ENCODE results near the gene EGFL8. TPM values are rescaled to one million over a fixed set of nuclear protein-coding genes. Genes with fewer than 3 reads are reported as not detected.

Gene EGFL8
- total and polyA plus RNA-seq, 9 of the 15 experiments (the other 6 are each of a cell fraction or from before 2014, with no cell fraction given) = 2.2 to 47.4 (median 14.2) TPM

DNA sequence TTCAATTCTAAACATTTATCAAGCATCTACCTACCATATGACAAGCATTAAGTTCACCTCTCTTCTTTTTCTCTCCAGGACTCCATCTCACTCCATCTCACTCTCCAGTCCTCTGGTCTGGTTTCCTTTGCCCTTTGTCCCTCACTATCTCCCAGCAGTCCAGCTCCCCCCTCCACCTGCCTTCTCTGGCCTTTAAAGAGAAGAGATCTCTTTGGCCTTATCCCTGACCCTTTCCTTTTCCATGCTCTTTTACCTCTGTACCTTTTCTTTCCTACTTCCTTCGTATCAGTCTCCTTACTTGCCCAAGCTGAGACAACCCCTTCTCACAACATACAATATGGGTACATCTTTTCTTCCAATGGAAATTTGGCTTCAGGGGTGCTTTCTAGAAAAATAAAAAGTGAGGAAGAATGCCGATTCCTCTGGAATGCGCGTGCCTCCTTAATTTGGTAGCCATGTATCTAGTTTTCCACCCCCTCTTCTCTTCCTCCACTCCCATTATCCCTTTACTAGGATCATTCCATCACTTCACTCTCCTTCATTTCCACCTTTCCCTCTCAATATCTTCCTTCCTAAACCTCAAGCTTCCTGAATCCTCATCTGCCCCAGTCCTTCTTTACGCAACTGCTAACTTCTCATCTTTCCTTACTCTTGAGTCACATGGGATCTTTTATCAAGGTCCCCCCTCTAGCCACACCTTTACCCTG, 12.2 kb downstream of the EGFL8 start (continued):
- TF ChIP-seq, protein P1, sequence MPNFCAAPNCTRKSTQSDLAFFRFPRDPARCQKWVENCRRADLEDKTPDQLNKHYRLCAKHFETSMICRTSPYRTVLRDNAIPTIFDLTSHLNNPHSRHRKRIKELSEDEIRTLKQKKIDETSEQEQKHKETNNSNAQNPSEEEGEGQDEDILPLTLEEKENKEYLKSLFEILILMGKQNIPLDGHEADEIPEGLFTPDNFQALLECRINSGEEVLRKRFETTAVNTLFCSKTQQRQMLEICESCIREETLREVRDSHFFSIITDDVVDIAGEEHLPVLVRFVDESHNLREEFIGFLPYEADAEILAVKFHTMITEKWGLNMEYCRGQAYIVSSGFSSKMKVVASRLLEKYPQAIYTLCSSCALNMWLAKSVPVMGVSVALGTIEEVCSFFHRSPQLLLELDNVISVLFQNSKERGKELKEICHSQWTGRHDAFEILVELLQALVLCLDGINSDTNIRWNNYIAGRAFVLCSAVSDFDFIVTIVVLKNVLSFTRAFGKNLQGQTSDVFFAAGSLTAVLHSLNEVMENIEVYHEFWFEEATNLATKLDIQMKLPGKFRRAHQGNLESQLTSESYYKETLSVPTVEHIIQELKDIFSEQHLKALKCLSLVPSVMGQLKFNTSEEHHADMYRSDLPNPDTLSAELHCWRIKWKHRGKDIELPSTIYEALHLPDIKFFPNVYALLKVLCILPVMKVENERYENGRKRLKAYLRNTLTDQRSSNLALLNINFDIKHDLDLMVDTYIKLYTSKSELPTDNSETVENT (CRISPR knock-in tag; IDR thresholded peaks at IDR 0.05) = no peak; the same call in 1 of the 2 replicates
- no peak for TF ChIP-seq ZNF282 (CRISPR knock-in tag; IDR thresholded peaks at IDR 0.05)
- TF ChIP-seq, protein P2, sequence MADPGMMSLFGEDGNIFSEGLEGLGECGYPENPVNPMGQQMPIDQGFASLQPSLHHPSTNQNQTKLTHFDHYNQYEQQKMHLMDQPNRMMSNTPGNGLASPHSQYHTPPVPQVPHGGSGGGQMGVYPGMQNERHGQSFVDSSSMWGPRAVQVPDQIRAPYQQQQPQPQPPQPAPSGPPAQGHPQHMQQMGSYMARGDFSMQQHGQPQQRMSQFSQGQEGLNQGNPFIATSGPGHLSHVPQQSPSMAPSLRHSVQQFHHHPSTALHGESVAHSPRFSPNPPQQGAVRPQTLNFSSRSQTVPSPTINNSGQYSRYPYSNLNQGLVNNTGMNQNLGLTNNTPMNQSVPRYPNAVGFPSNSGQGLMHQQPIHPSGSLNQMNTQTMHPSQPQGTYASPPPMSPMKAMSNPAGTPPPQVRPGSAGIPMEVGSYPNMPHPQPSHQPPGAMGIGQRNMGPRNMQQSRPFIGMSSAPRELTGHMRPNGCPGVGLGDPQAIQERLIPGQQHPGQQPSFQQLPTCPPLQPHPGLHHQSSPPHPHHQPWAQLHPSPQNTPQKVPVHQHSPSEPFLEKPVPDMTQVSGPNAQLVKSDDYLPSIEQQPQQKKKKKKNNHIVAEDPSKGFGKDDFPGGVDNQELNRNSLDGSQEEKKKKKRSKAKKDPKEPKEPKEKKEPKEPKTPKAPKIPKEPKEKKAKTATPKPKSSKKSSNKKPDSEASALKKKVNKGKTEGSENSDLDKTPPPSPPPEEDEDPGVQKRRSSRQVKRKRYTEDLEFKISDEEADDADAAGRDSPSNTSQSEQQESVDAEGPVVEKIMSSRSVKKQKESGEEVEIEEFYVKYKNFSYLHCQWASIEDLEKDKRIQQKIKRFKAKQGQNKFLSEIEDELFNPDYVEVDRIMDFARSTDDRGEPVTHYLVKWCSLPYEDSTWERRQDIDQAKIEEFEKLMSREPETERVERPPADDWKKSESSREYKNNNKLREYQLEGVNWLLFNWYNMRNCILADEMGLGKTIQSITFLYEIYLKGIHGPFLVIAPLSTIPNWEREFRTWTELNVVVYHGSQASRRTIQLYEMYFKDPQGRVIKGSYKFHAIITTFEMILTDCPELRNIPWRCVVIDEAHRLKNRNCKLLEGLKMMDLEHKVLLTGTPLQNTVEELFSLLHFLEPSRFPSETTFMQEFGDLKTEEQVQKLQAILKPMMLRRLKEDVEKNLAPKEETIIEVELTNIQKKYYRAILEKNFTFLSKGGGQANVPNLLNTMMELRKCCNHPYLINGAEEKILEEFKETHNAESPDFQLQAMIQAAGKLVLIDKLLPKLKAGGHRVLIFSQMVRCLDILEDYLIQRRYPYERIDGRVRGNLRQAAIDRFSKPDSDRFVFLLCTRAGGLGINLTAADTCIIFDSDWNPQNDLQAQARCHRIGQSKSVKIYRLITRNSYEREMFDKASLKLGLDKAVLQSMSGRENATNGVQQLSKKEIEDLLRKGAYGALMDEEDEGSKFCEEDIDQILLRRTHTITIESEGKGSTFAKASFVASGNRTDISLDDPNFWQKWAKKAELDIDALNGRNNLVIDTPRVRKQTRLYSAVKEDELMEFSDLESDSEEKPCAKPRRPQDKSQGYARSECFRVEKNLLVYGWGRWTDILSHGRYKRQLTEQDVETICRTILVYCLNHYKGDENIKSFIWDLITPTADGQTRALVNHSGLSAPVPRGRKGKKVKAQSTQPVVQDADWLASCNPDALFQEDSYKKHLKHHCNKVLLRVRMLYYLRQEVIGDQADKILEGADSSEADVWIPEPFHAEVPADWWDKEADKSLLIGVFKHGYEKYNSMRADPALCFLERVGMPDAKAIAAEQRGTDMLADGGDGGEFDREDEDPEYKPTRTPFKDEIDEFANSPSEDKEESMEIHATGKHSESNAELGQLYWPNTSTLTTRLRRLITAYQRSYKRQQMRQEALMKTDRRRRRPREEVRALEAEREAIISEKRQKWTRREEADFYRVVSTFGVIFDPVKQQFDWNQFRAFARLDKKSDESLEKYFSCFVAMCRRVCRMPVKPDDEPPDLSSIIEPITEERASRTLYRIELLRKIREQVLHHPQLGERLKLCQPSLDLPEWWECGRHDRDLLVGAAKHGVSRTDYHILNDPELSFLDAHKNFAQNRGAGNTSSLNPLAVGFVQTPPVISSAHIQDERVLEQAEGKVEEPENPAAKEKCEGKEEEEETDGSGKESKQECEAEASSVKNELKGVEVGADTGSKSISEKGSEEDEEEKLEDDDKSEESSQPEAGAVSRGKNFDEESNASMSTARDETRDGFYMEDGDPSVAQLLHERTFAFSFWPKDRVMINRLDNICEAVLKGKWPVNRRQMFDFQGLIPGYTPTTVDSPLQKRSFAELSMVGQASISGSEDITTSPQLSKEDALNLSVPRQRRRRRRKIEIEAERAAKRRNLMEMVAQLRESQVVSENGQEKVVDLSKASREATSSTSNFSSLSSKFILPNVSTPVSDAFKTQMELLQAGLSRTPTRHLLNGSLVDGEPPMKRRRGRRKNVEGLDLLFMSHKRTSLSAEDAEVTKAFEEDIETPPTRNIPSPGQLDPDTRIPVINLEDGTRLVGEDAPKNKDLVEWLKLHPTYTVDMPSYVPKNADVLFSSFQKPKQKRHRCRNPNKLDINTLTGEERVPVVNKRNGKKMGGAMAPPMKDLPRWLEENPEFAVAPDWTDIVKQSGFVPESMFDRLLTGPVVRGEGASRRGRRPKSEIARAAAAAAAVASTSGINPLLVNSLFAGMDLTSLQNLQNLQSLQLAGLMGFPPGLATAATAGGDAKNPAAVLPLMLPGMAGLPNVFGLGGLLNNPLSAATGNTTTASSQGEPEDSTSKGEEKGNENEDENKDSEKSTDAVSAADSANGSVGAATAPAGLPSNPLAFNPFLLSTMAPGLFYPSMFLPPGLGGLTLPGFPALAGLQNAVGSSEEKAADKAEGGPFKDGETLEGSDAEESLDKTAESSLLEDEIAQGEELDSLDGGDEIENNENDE (IDR thresholded peaks at IDR 0.05; ENCODE audit: low read depth, low read length) = no peak
- TF ChIP-seq, protein P3, sequence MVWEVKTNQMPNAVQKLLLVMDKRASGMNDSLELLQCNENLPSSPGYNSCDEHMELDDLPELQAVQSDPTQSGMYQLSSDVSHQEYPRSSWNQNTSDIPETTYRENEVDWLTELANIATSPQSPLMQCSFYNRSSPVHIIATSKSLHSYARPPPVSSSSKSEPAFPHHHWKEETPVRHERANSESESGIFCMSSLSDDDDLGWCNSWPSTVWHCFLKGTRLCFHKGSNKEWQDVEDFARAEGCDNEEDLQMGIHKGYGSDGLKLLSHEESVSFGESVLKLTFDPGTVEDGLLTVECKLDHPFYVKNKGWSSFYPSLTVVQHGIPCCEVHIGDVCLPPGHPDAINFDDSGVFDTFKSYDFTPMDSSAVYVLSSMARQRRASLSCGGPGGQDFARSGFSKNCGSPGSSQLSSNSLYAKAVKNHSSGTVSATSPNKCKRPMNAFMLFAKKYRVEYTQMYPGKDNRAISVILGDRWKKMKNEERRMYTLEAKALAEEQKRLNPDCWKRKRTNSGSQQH (CRISPR knock-in tag; IDR thresholded peaks at IDR 0.05) = peak; percentile 54; the same call in 1 of the 2 replicates
- 0 out of 4 replicates have a peak, but pooled peaks of 1 of the 2 experiments have one; percentile 14 for TF ChIP-seq ARNT (IDR thresholded peaks at IDR 0.05)
- TF ChIP-seq KLF6 (CRISPR knock-in tag; IDR thresholded peaks at IDR 0.05; ENCODE audit: borderline replicate concordance) = 0 out of 2 replicates have a peak, but pooled peaks have one; percentile 60
- 0 out of 2 replicates have a peak, but pooled peaks have one; percentile 6 for TF ChIP-seq ELF1 (tag; IDR thresholded peaks at IDR 0.05)
- TF ChIP-seq THRAP3 (IDR thresholded peaks at IDR 0.05; ENCODE audit: borderline replicate concordance) = peak; percentile 97
- 0 out of 2 replicates have a peak, but pooled peaks have one; percentile 7 for TF ChIP-seq SMARCA4 (IDR thresholded peaks at IDR 0.05)
- TF ChIP-seq ZNF197 (CRISPR knock-in tag; IDR thresholded peaks at IDR 0.05; ENCODE audit: low read depth) = no peak; the same call in 1 of the 2 replicates
- 0 out of 2 replicates have a peak, but pooled peaks have one; percentile 34 for TF ChIP-seq ZBTB1 (CRISPR knock-in tag; IDR thresholded peaks at IDR 0.05; ENCODE audit: borderline replicate concordance, low read depth)
- TF ChIP-seq TAF9B (IDR thresholded peaks at IDR 0.05; ENCODE audit: partially characterized antibody) = peak; percentile 42

Data from K562 (cell line).